Fibroblast of lung (primary cell): ENCODE measurements around the gene ZNF182. TPM values are rescaled to one million over a fixed set of nuclear protein-coding genes. Genes with fewer than 3 reads are reported as not detected.
"Not testable (repeated sequence)": the region's sequence is repeated elsewhere in the genome, so short reads cannot be mapped to it uniquely, and the experiment has no call there.

Experiments used
- DNase-seq, 2 donors: peaks; one replicate each; pipeline versions ENCODE4 v3.0.0 to v3.0.0-alpha.2; 2010; ENCODE audit warnings: low read depth in 2 of 2
- H2AFZ ChIP-seq: 2 replicates; pipeline ENCODE4 v1.5.1; 2012; ENCODE audit warnings: low read length, control low read depth, inconsistent platforms
- H3K27ac ChIP-seq: 2 replicates; pipeline ENCODE4 v1.5.1; 2011; ENCODE audit warnings: low read length, control low read depth; ENCODE audit not compliant: insufficient read depth
- H3K27me3 ChIP-seq: 2 replicates; pipeline ENCODE4 v1.5.1; 2011; ENCODE audit warnings: mild to moderate bottlenecking, low read length; ENCODE audit not compliant: control insufficient read depth, insufficient read depth
- H3K36me3 ChIP-seq: 2 replicates; pipeline ENCODE4 v1.5.1; 2011; ENCODE audit warnings: low read length; ENCODE audit not compliant: control insufficient read depth, insufficient read depth
- H3K4me1 ChIP-seq: 2 replicates; pipeline ENCODE4 v1.5.1; 2011; ENCODE audit warnings: low read length; ENCODE audit not compliant: control insufficient read depth, insufficient read depth; ENCODE audit errors: extremely low read depth
- H3K4me2 ChIP-seq: 2 replicates; pipeline ENCODE4 v1.5.1; 2011; ENCODE audit warnings: low read length, control low read depth; ENCODE audit not compliant: insufficient read depth; ENCODE audit errors: extremely low read depth
- H3K4me3 ChIP-seq, 4 experiments: fragments of 200-600 bp in 1 of 4; sonication (generic) in 1 of 4; replicated peaks in 1 of 4; 2 replicates each; pipeline ENCODE4 v1.5.1; 2011 to 2016; ENCODE audit warnings: low read length in 4 of 4, low read depth in 3 of 4, mild to moderate bottlenecking in 3 of 4, control low read depth in 2 of 4, inconsistent platforms in 1 of 4, mixed read lengths in 1 of 4; ENCODE audit not compliant: insufficient read depth in 1 of 4; ENCODE audit errors: control extremely low read depth in 1 of 4
- H3K79me2 ChIP-seq: 2 replicates; pipeline ENCODE4 v1.5.1; 2012; ENCODE audit warnings: mild to moderate bottlenecking, low read length, inconsistent platforms; ENCODE audit not compliant: control insufficient read depth, insufficient read depth
- H3K9ac ChIP-seq: 2 replicates; pipeline ENCODE4 v1.5.1; 2011; ENCODE audit warnings: mild to moderate bottlenecking, low read length, control low read depth; ENCODE audit not compliant: insufficient read depth
- H3K9me3 ChIP-seq: 2 replicates; pipeline ENCODE4 v1.5.1; 2012; ENCODE audit warnings: low read depth, low read length; ENCODE audit not compliant: control insufficient read depth, insufficient read depth
- H4K20me1 ChIP-seq: 2 replicates; pipeline ENCODE4 v1.5.1; 2011; ENCODE audit warnings: low read length; ENCODE audit not compliant: control insufficient read depth, insufficient read depth; ENCODE audit errors: extremely low read depth
- CTCF ChIP-seq, 2 donors: IDR thresholded peaks in 1 of 2; conservative IDR thresholded peaks in 1 of 2; 1 replicate in 1 of 2; 2 replicates in 1 of 2; pipeline ENCODE4 v1.5.1; 2011 to 2012; ENCODE audit warnings: low read length in 2 of 2, control low read depth in 1 of 2, inconsistent platforms in 1 of 2, low read depth in 1 of 2, mild to moderate bottlenecking in 1 of 2
- EZH2 ChIP-seq: IDR thresholded peaks from 2 replicates; pipeline ENCODE4 v1.5.1; 2012; ENCODE audit warnings: low read length, control low read depth, mild to moderate bottlenecking; ENCODE audit errors: missing control alignments
- polyA plus RNA-seq, 2 donors: library from polyadenylated mRNA; depleted of rRNA in 1 of 2; stranded (reverse) in 1 of 2; unstranded in 1 of 2; fragments of >200 nt; gene quantifications; 2 replicates each; pipeline ENCODE4 v1.2.1, GENCODE V29; 2011 to 2012; ENCODE audit warnings: missing spikeins in 1 of 2
- total RNA-seq: library from RNA; depleted of rRNA; stranded (reverse); fragments of >200 nt; gene quantifications from 2 replicates; pipeline ENCODE4 v1.2.1, GENCODE V29; 2014

The ZNF182 gene
- total and polyA plus RNA-seq, 2 donors (not counting 1 experiment from before 2014, with no cell fraction given), result 2.1 to 4.5 TPM

DNA sequence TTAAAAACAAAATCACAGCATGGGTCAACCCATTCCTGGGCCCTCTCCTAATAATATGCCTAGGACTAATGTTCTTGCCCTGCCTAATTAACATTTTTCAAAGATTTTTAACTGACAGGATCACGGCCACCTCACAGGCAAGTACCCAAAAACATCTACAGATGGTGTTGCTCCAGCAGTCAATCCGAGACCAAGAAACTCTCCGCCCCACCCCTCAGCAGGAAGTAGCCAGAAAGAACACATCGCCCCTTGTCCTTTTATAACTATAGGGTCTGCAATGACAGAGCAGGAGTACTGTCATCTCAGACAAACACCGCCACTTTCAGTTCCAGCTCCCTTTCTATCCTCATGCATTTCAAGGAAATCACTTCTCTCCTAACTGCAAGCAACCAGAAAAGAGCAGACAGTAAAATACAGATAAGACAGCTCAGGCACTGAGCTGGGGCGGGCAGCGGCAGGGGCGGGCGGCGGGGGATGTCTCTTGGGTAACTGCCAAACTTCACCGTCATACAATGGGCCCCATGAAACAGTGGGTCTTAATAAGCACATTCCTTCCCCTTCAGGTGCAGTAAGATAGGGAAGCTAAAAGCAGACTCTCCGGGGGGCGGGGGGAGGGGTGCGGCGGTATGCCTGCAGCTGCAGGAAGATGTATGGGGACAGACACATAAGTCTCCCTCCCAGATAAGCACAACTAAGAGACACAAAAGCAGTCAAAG is 67.4 kb downstream of the ZNF182 start:
- TF ChIP-seq CTCF (conservative IDR thresholded peaks at IDR 0.05 in 1 of 2, IDR thresholded peaks at IDR 0.05 in 1 of 2; ENCODE audit: low read depth in 1 of 2, low read length in 2 of 2) (no peak), EZH2 (no peak)
- Histone ChIP-seq H3K4me3 (peak overlapping the region in 1 of 4 experiments; percentile 33), H4K20me1 (no peaks in the 10 kb centered on the region), H2AFZ (no peak overlapping the region), H3K9me3 (no peaks in the 10 kb centered on the region), H3K4me1 (no peaks in the 10 kb centered on the region), H3K27me3 (no peaks in the 10 kb centered on the region), H3K4me2 (peak overlapping the region; percentile 5), H3K27ac (no peak overlapping the region), H3K9ac (no peak overlapping the region), H3K79me2 (no peaks in the 10 kb centered on the region), H3K36me3 (no peaks in the 10 kb centered on the region)
- peak; percentile 0 to 6 for DNase-seq

DNA sequence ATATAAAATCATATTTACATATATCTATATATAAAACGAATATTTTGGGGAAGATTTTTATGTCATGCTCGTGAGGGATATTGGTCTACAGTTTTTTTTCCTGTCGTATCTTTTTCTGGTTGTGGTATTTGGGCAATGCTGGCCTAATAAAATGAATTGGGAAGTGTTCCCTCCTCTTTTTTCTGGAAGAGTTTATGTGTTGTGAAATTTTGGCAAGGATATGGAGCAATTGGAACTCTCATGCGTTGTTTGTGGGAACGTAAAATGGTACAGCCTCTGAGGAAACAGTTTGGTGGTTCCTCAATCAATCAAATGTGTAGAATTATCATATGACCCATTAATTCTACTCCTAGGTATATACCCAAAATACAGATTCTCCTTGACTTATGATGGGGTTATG is 69.8 kb downstream of the ZNF182 start:
- Histone ChIP-seq H4K20me1 (no peaks in the 10 kb centered on the region), H3K27ac (no peak overlapping the region)
- TF ChIP-seq CTCF (conservative IDR thresholded peaks at IDR 0.05 in 1 of 2, IDR thresholded peaks at IDR 0.05 in 1 of 2; ENCODE audit: low read depth in 1 of 2, low read length in 2 of 2), result no peak
- no peak for TF ChIP-seq EZH2

DNA sequence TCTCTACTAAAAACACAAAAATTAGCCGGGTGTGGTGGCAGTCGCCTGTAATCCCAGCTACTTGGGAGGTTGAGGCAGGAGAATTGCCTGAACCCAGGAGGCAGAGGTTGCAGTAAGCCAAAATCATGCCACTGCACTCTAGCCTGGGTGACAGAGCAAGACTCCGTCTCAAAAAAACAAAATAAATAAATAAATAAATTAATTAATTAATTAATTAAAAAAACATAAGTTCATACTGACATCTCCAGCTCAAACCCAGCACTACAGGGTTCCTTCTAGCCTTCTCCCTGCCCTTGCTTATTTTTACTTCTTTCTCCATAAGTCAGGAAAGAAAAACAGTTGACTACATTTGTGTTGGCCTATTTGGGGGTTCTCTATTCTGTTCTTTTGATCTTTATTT is 71.8 kb downstream of the ZNF182 start:
- DNase-seq, H3K4me3 ChIP-seq, H3K27me3 ChIP-seq, H2AFZ ChIP-seq, H3K9ac ChIP-seq, H3K4me1 ChIP-seq, H3K36me3 ChIP-seq, H4K20me1 ChIP-seq, H3K27ac ChIP-seq, H3K79me2 ChIP-seq, H3K4me2 ChIP-seq, H3K9me3 ChIP-seq: not testable (repeated sequence)

More for the DNA sequence above, 69.8 kb downstream of the ZNF182 start:
- H2AFZ ChIP-seq, result no peak overlapping the region
- H3K4me2 ChIP-seq, result no peak overlapping the region
- no peak overlapping the region for H3K4me3 ChIP-seq
- no peak overlapping the region for H3K9ac ChIP-seq
- peak in 1 of 2 donors; percentile 11 for DNase-seq
- no peaks in the 10 kb centered on the region for H3K9me3 ChIP-seq
- H3K27me3 ChIP-seq, result no peaks in the 10 kb centered on the region
- no peaks in the 10 kb centered on the region for H3K36me3 ChIP-seq
- H3K79me2 ChIP-seq, result no peaks in the 10 kb centered on the region
- no peaks in the 10 kb centered on the region for H3K4me1 ChIP-seq
